ENCODE results near the gene SYNE3.
A peak's percentile ranks its signal among the peaks of the same experiment; 100 is the strongest.

SYNE3 gene

GRCh38 chr14:95498622-95499353, 17.7 kb downstream of the SYNE3 start:
- Mint-ChIP-seq H3K9me3 (no peaks in the 10 kb centered on the region), H3K4me1 (ENCODE audit: low read depth) (peaks cover 55% of the 10 kb centered on the region), H3K36me3 (ENCODE audit: low read depth) (peaks cover 29% of the 10 kb centered on the region), H3K4me3 (no peak overlapping the region), H3K27me3 (ENCODE audit: low read depth) (no peaks in the 10 kb centered on the region), H3K27ac (no peak overlapping the region)

GRCh38 chr14:95497561-95498011, 18.9 kb downstream of the SYNE3 start:
- Mint-ChIP-seq H3K36me3 (ENCODE audit: low read depth) (peaks cover 32% of the 10 kb centered on the region), H3K27me3 (ENCODE audit: low read depth) (no peaks in the 10 kb centered on the region), H3K9me3 (no peaks in the 10 kb centered on the region), H3K27ac (no peak overlapping the region), H3K4me3 (no peak overlapping the region), H3K4me1 (ENCODE audit: low read depth) (peaks cover 53% of the 10 kb centered on the region)

- H3K27ac Mint-ChIP-seq = peak overlapping the region; percentile 92
Measured at GRCh38 chr14:95496690-95497259, 19.7 kb downstream of the SYNE3 start.

GRCh38 chr14:95496111-95496681, 20.3 kb downstream of the SYNE3 start:
- H3K4me1 Mint-ChIP-seq (ENCODE audit: low read depth) = peaks cover 48% of the 10 kb centered on the region
- peak overlapping the region; percentile 46 for H3K4me3 Mint-ChIP-seq
- peaks cover 4% of the 10 kb centered on the region for H3K9me3 Mint-ChIP-seq
- H3K27ac Mint-ChIP-seq = peak overlapping the region; percentile 92
- no peaks in the 10 kb centered on the region for H3K27me3 Mint-ChIP-seq (ENCODE audit: low read depth)
- peaks cover 40% of the 10 kb centered on the region for H3K36me3 Mint-ChIP-seq (ENCODE audit: low read depth)

More at GRCh38 chr14:95496690-95497259, 19.7 kb downstream of the SYNE3 start:
- H3K27me3 Mint-ChIP-seq (ENCODE audit: low read depth) = no peaks in the 10 kb centered on the region
- peaks cover 50% of the 10 kb centered on the region for H3K4me1 Mint-ChIP-seq (ENCODE audit: low read depth)
- H3K36me3 Mint-ChIP-seq (ENCODE audit: low read depth) = peaks cover 37% of the 10 kb centered on the region
- H3K4me3 Mint-ChIP-seq = peak overlapping the region; percentile 46
- H3K9me3 Mint-ChIP-seq = peaks cover 4% of the 10 kb centered on the region

GRCh38 chr14:95495538-95496025, 20.9 kb downstream of the SYNE3 start:
- peak overlapping the region; percentile 46 for H3K4me3 Mint-ChIP-seq

GRCh38 chr14:95495076-95495475, 21.4 kb downstream of the SYNE3 start:
- Mint-ChIP-seq H3K27ac (peak overlapping the region; percentile 92), H3K9me3 (peaks cover 4% of the 10 kb centered on the region), H3K4me1 (ENCODE audit: low read depth) (peaks cover 47% of the 10 kb centered on the region), H3K36me3 (ENCODE audit: low read depth) (peaks cover 33% of the 10 kb centered on the region), H3K27me3 (ENCODE audit: low read depth) (no peaks in the 10 kb centered on the region), H3K4me3 (peak overlapping the region; percentile 46)

More at GRCh38 chr14:95495538-95496025, 20.9 kb downstream of the SYNE3 start:
- H3K27me3 Mint-ChIP-seq (ENCODE audit: low read depth) = no peaks in the 10 kb centered on the region
- H3K27ac Mint-ChIP-seq = peak overlapping the region; percentile 92
- peaks cover 48% of the 10 kb centered on the region for H3K4me1 Mint-ChIP-seq (ENCODE audit: low read depth)
- peaks cover 36% of the 10 kb centered on the region for H3K36me3 Mint-ChIP-seq (ENCODE audit: low read depth)
- peaks cover 4% of the 10 kb centered on the region for H3K9me3 Mint-ChIP-seq

- Mint-ChIP-seq H3K4me3 (no peak overlapping the region), H3K27ac (peak overlapping the region; percentile 92), H3K4me1 (ENCODE audit: low read depth) (peaks cover 47% of the 10 kb centered on the region), H3K36me3 (ENCODE audit: low read depth) (peaks cover 32% of the 10 kb centered on the region), H3K9me3 (peaks cover 4% of the 10 kb centered on the region), H3K27me3 (ENCODE audit: low read depth) (no peaks in the 10 kb centered on the region)
Measured at GRCh38 chr14:95494456-95494855, 22.0 kb downstream of the SYNE3 start.

- Mint-ChIP-seq H3K4me1 (ENCODE audit: low read depth) (peaks cover 44% of the 10 kb centered on the region), H3K4me3 (no peak overlapping the region)
Measured at GRCh38 chr14:95493976-95494375, 22.5 kb downstream of the SYNE3 start.

GRCh38 chr14:95493503-95493902, 22.9 kb downstream of the SYNE3 start:
- Mint-ChIP-seq H3K27me3 (ENCODE audit: low read depth) (no peaks in the 10 kb centered on the region), H3K4me1 (ENCODE audit: low read depth) (peaks cover 46% of the 10 kb centered on the region), H3K9me3 (peaks cover 4% of the 10 kb centered on the region), H3K4me3 (no peak overlapping the region), H3K27ac (no peak overlapping the region), H3K36me3 (ENCODE audit: low read depth) (peaks cover 33% of the 10 kb centered on the region)

More at GRCh38 chr14:95493976-95494375, 22.5 kb downstream of the SYNE3 start:
- H3K27ac Mint-ChIP-seq = peak overlapping the region; percentile 10
- no peaks in the 10 kb centered on the region for H3K27me3 Mint-ChIP-seq (ENCODE audit: low read depth)
- H3K36me3 Mint-ChIP-seq (ENCODE audit: low read depth) = peaks cover 30% of the 10 kb centered on the region
- peaks cover 4% of the 10 kb centered on the region for H3K9me3 Mint-ChIP-seq

GRCh38 chr14:95491936-95492608, 24.4 kb downstream of the SYNE3 start:
- Mint-ChIP-seq H3K9me3 (peaks cover 4% of the 10 kb centered on the region), H3K36me3 (ENCODE audit: low read depth) (peaks cover 41% of the 10 kb centered on the region), H3K27ac (no peak overlapping the region), H3K27me3 (ENCODE audit: low read depth) (no peaks in the 10 kb centered on the region), H3K4me1 (ENCODE audit: low read depth) (peaks cover 41% of the 10 kb centered on the region), H3K4me3 (no peak overlapping the region)

GRCh38 chr14:95490727-95491451, 25.6 kb downstream of the SYNE3 start:
- Mint-ChIP-seq H3K36me3 (ENCODE audit: low read depth) (peaks cover 42% of the 10 kb centered on the region), H3K27me3 (ENCODE audit: low read depth) (no peaks in the 10 kb centered on the region), H3K9me3 (peaks cover 4% of the 10 kb centered on the region), H3K27ac (no peak overlapping the region), H3K4me1 (ENCODE audit: low read depth) (peaks cover 34% of the 10 kb centered on the region), H3K4me3 (no peak overlapping the region)

- H3K36me3 Mint-ChIP-seq (ENCODE audit: low read depth) = peaks cover 42% of the 10 kb centered on the region
- no peak overlapping the region for H3K4me3 Mint-ChIP-seq
- H3K27ac Mint-ChIP-seq = no peak overlapping the region
- peaks cover 32% of the 10 kb centered on the region for H3K4me1 Mint-ChIP-seq (ENCODE audit: low read depth)
- H3K9me3 Mint-ChIP-seq = peaks cover 4% of the 10 kb centered on the region
- H3K27me3 Mint-ChIP-seq (ENCODE audit: low read depth) = no peaks in the 10 kb centered on the region
Measured at GRCh38 chr14:95490138-95490509, 26.3 kb downstream of the SYNE3 start.

- Mint-ChIP-seq H3K4me3 (no peak overlapping the region), H3K9me3 (peaks cover 4% of the 10 kb centered on the region), H3K27me3 (ENCODE audit: low read depth) (no peaks in the 10 kb centered on the region), H3K27ac (peak overlapping the region; percentile 6), H3K4me1 (ENCODE audit: low read depth) (peaks cover 29% of the 10 kb centered on the region), H3K36me3 (ENCODE audit: low read depth) (peaks cover 42% of the 10 kb centered on the region)
Measured at GRCh38 chr14:95489214-95490137, 27.0 kb downstream of the SYNE3 start.
